ENCODE measurements around the gene DPY19L3. TPM values are rescaled to one million over a fixed set of nuclear protein-coding genes. Genes with fewer than 3 reads are reported as not detected.
"Not testable (repeated sequence)": the region's sequence is repeated elsewhere in the genome, so short reads cannot be mapped to it uniquely, and the experiment has no call there.

DPY19L3 gene
- total RNA-seq, 1 donor, result 5.4 TPM

- no peaks in the 10 kb centered on the region for H3K9me3 ChIP-seq (ENCODE audit: low read depth, low read length)
- H3K27me3 ChIP-seq (ENCODE audit: insufficient read depth, low read length), result no peaks in the 10 kb centered on the region
- H3K4me3 ChIP-seq (ENCODE audit: low read length), result no peak overlapping the region
- H3K4me1 ChIP-seq (ENCODE audit: insufficient read depth, low read length), result peaks cover 27% of the 10 kb centered on the region
These were observed 1.7 kb downstream of the DPY19L3 start for GRCh38 chr19:32407004-32407992.

GRCh38 chr19:32415246-32415645 lies 9.7 kb downstream of the DPY19L3 start:
- H3K9me3 ChIP-seq (ENCODE audit: low read depth, low read length), result no peaks in the 10 kb centered on the region
- no peaks in the 10 kb centered on the region for H3K27me3 ChIP-seq (ENCODE audit: insufficient read depth, low read length)
- no peak overlapping the region for H3K4me3 ChIP-seq (ENCODE audit: low read length)
- no peaks in the 10 kb centered on the region for H3K4me1 ChIP-seq (ENCODE audit: insufficient read depth, low read length)

- H3K4me3 ChIP-seq (ENCODE audit: low read length), result no peak overlapping the region
- H3K9me3 ChIP-seq (ENCODE audit: low read depth, low read length), result no peaks in the 10 kb centered on the region
- no peaks in the 10 kb centered on the region for H3K27me3 ChIP-seq (ENCODE audit: insufficient read depth, low read length)
- no peaks in the 10 kb centered on the region for H3K4me1 ChIP-seq (ENCODE audit: insufficient read depth, low read length)
These were observed 10.1 kb downstream of the DPY19L3 start for GRCh38 chr19:32415669-32416068.

- Histone ChIP-seq H3K27me3 (ENCODE audit: insufficient read depth, low read length) (no peaks in the 10 kb centered on the region), H3K4me3 (ENCODE audit: low read length) (no peak overlapping the region), H3K4me1 (ENCODE audit: insufficient read depth, low read length) (peaks cover 10% of the 10 kb centered on the region), H3K9me3 (ENCODE audit: low read depth, low read length) (no peaks in the 10 kb centered on the region)
These were observed 11.3 kb downstream of the DPY19L3 start for GRCh38 chr19:32416749-32417456.

GRCh38 chr19:32418155-32418554 lies 12.6 kb downstream of the DPY19L3 start:
- Histone ChIP-seq H3K27me3 (ENCODE audit: insufficient read depth, low read length) (no peaks in the 10 kb centered on the region), H3K4me3 (ENCODE audit: low read length) (no peak overlapping the region), H3K9me3 (ENCODE audit: low read depth, low read length) (no peaks in the 10 kb centered on the region)

GRCh38 chr19:32421589-32422361 lies 16.2 kb downstream of the DPY19L3 start:
- H3K9me3 ChIP-seq (ENCODE audit: low read depth, low read length), result no peaks in the 10 kb centered on the region
- H3K4me3 ChIP-seq (ENCODE audit: low read length), result no peak overlapping the region
- H3K27me3 ChIP-seq (ENCODE audit: insufficient read depth, low read length), result no peaks in the 10 kb centered on the region
- peaks cover 24% of the 10 kb centered on the region for H3K4me1 ChIP-seq (ENCODE audit: insufficient read depth, low read length)

More at GRCh38 chr19:32418155-32418554, 12.6 kb downstream of the DPY19L3 start:
- H3K4me1 ChIP-seq (ENCODE audit: insufficient read depth, low read length), result peaks cover 20% of the 10 kb centered on the region

GRCh38 chr19:32422435-32422834 lies 16.9 kb downstream of the DPY19L3 start:
- no peaks in the 10 kb centered on the region for H3K27me3 ChIP-seq (ENCODE audit: insufficient read depth, low read length)
- H3K4me1 ChIP-seq (ENCODE audit: insufficient read depth, low read length), result peaks cover 24% of the 10 kb centered on the region
- H3K4me3 ChIP-seq (ENCODE audit: low read length), result no peak overlapping the region
- no peaks in the 10 kb centered on the region for H3K9me3 ChIP-seq (ENCODE audit: low read depth, low read length)

- not testable (repeated sequence) for H3K9me3 ChIP-seq (ENCODE audit: low read depth, low read length); H3K27me3 ChIP-seq (ENCODE audit: insufficient read depth, low read length); H3K4me3 ChIP-seq (ENCODE audit: low read length)
- H3K4me1 ChIP-seq (ENCODE audit: insufficient read depth, low read length), result peaks cover 24% of the 10 kb centered on the region
These were observed 18.4 kb downstream of the DPY19L3 start for GRCh38 chr19:32423944-32424343.

GRCh38 chr19:32427536-32427935 lies 22.0 kb downstream of the DPY19L3 start:
- Histone ChIP-seq H3K4me3 (ENCODE audit: low read length) (no peak overlapping the region), H3K4me1 (ENCODE audit: insufficient read depth, low read length) (peaks cover 8% of the 10 kb centered on the region), H3K9me3 (ENCODE audit: low read depth, low read length) (no peaks in the 10 kb centered on the region), H3K27me3 (ENCODE audit: insufficient read depth, low read length) (no peaks in the 10 kb centered on the region)

GRCh38 chr19:32436692-32437091 lies 31.1 kb downstream of the DPY19L3 start:
- Histone ChIP-seq H3K4me3 (ENCODE audit: low read length) (no peak overlapping the region), H3K27me3 (ENCODE audit: insufficient read depth, low read length) (no peaks in the 10 kb centered on the region), H3K9me3 (ENCODE audit: low read depth, low read length) (no peaks in the 10 kb centered on the region), H3K4me1 (ENCODE audit: insufficient read depth, low read length) (no peaks in the 10 kb centered on the region)

- Histone ChIP-seq H3K4me1 (ENCODE audit: insufficient read depth, low read length) (no peaks in the 10 kb centered on the region), H3K9me3 (ENCODE audit: low read depth, low read length) (no peaks in the 10 kb centered on the region), H3K27me3 (ENCODE audit: insufficient read depth, low read length) (no peaks in the 10 kb centered on the region), H3K4me3 (ENCODE audit: low read length) (no peak overlapping the region)
These were observed 31.5 kb downstream of the DPY19L3 start for GRCh38 chr19:32437096-32437495.

- Histone ChIP-seq H3K4me3 (ENCODE audit: low read length) (no peak overlapping the region), H3K4me1 (ENCODE audit: insufficient read depth, low read length) (no peaks in the 10 kb centered on the region), H3K27me3 (ENCODE audit: insufficient read depth, low read length) (no peaks in the 10 kb centered on the region), H3K9me3 (ENCODE audit: low read depth, low read length) (no peaks in the 10 kb centered on the region)
These were observed 33.2 kb downstream of the DPY19L3 start for GRCh38 chr19:32438751-32439150.

- no peaks in the 10 kb centered on the region for H3K4me1 ChIP-seq (ENCODE audit: insufficient read depth, low read length)
- H3K27me3 ChIP-seq (ENCODE audit: insufficient read depth, low read length), result no peaks in the 10 kb centered on the region
These were observed 37.1 kb downstream of the DPY19L3 start for GRCh38 chr19:32442650-32443049.

GRCh38 chr19:32447534-32447933 lies 42.0 kb downstream of the DPY19L3 start:
- not testable (repeated sequence) for H3K4me3 ChIP-seq (ENCODE audit: low read length); H3K4me1 ChIP-seq (ENCODE audit: insufficient read depth, low read length); H3K9me3 ChIP-seq (ENCODE audit: low read depth, low read length); H3K27me3 ChIP-seq (ENCODE audit: insufficient read depth, low read length)

More at GRCh38 chr19:32442650-32443049, 37.1 kb downstream of the DPY19L3 start:
- H3K4me3 ChIP-seq (ENCODE audit: low read length), result no peak overlapping the region
- H3K9me3 ChIP-seq (ENCODE audit: low read depth, low read length), result no peaks in the 10 kb centered on the region

GRCh38 chr19:32448026-32448425 lies 42.5 kb downstream of the DPY19L3 start:
- Histone ChIP-seq H3K27me3 (ENCODE audit: insufficient read depth, low read length) (no peaks in the 10 kb centered on the region), H3K4me3 (ENCODE audit: low read length) (no peak overlapping the region), H3K4me1 (ENCODE audit: insufficient read depth, low read length) (no peaks in the 10 kb centered on the region), H3K9me3 (ENCODE audit: low read depth, low read length) (no peaks in the 10 kb centered on the region)

Data from mononuclear cell (primary cell).